Measurements from ENCODE around the gene EEF1AKMT3.

DNA sequence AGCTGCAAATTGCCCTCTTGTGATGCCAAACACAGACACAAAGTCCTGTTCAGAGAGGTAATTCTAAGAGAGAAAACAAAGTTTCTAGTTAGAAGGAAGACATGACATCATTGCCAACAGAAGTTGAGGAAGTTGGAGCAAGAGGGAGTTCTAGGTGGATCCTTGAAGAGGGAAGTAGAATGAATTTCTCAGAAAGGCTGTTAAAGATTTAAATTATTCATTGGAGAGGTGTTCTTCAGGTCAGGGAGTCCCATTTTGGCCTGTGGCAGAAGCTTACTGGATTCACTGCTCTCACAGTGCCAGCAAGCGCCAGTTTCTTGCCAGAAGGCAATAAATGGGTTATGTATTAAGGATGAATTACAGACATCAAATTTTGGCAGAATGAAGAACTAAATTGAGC, 25.5 kb downstream of the EEF1AKMT3 start:
- TF ChIP-seq POLR2AphosphoS5 (IDR thresholded peaks at IDR 0.05) (no peak), POLR2A (IDR thresholded peaks at IDR 0.05) (no peak)

Data from stomach (tissue), 4 donors.